ENCODE data around the gene CCDC63.

CCDC63 gene

GRCh38 chr12:110933326-110933974 is 86.7 kb downstream of the CCDC63 start:
- TF ChIP-seq, protein P1, sequence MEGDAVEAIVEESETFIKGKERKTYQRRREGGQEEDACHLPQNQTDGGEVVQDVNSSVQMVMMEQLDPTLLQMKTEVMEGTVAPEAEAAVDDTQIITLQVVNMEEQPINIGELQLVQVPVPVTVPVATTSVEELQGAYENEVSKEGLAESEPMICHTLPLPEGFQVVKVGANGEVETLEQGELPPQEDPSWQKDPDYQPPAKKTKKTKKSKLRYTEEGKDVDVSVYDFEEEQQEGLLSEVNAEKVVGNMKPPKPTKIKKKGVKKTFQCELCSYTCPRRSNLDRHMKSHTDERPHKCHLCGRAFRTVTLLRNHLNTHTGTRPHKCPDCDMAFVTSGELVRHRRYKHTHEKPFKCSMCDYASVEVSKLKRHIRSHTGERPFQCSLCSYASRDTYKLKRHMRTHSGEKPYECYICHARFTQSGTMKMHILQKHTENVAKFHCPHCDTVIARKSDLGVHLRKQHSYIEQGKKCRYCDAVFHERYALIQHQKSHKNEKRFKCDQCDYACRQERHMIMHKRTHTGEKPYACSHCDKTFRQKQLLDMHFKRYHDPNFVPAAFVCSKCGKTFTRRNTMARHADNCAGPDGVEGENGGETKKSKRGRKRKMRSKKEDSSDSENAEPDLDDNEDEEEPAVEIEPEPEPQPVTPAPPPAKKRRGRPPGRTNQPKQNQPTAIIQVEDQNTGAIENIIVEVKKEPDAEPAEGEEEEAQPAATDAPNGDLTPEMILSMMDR (IDR thresholded peaks at IDR 0.05; ENCODE audit: low read depth, low read length, missing control alignments), result no peak
- no peak overlapping the region for H3K4me3 ChIP-seq (ENCODE audit: low read depth, low read length)
- DNase-seq (ENCODE audit: low read depth), result no peak
- in situ Hi-C loops (cut with HindIII; ENCODE audit: low sequenced_read_pairs), result no loop called here

- H3K4me3 ChIP-seq (ENCODE audit: low read depth, low read length), result no peak overlapping the region
- TF ChIP-seq, protein P1 (IDR thresholded peaks at IDR 0.05; ENCODE audit: low read depth, low read length, missing control alignments), result no peak
- in situ Hi-C loops (cut with HindIII; ENCODE audit: low sequenced_read_pairs), result no loop called here
- DNase-seq (ENCODE audit: low read depth), result peak; percentile 35
Measured at GRCh38 chr12:110934093-110934852, 87.5 kb downstream of the CCDC63 start.

DNA sequence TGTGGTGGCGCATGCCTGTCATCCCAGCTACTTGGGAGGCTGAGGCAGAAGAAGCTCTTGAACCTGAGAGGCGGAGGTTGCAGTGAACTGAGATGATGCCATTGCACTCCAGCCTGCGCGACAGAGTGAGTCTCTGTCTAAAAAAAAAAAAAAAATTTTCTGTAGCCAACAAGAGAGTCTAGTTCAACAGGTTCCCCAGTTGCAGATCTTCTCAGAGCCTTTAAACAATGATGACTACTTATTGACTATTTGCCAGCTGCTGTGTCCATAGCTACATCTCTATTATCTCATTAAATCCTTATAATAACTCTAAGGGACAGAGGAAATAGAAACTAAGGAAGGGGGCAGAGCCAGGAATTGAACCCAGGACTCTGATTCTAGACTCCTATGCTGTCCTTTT is 88.8 kb downstream of the CCDC63 start:
- in situ Hi-C loops (cut with HindIII; ENCODE audit: low sequenced_read_pairs), result no loop called here
- no peak overlapping the region for H3K4me3 ChIP-seq (ENCODE audit: low read depth, low read length)
- no peak for DNase-seq (ENCODE audit: low read depth)
- TF ChIP-seq, protein P1 (IDR thresholded peaks at IDR 0.05; ENCODE audit: low read depth, low read length, missing control alignments), result no peak

DNA sequence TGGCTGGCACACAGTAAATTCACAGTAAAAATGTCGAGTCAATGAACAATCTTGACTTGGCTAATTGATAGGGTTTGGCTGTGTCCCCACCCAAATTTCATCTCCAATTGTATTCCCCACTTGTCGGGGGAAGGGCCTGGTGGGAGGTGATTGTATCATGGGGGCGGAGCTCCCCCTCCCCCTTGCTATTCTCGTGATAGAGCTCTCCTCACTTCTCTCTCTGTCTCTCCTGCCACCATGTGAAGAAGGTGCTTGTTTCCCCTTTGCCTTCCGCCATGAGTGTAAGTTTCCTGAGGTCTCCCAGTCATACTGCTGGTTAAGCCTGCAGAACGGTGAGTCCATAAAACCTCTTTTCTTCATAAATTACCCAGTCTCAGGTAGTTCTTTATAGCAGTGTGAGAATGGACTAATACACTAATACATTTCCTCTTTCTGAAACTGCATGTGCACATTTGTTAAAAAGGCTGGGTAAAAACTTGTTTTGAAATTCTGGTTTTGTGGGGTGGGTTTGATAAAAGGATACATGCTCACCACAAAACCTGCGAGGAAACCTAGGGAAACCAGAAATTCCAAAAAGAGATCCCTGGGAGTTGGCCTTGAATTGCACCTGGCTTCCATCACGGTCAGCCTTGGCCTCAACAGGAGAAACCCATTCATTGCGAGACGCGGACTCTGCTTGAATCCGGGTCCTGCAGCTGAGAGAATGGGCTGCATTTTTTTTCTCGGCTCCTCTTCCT is 89.7 kb downstream of the CCDC63 start:
- no peak for DNase-seq (ENCODE audit: low read depth)
- in situ Hi-C loops (cut with HindIII; ENCODE audit: low sequenced_read_pairs), result no loop called here
- TF ChIP-seq, protein P1 (IDR thresholded peaks at IDR 0.05; ENCODE audit: low read depth, low read length, missing control alignments), result no peak
- no peak overlapping the region for H3K4me3 ChIP-seq (ENCODE audit: low read depth, low read length)

DNA sequence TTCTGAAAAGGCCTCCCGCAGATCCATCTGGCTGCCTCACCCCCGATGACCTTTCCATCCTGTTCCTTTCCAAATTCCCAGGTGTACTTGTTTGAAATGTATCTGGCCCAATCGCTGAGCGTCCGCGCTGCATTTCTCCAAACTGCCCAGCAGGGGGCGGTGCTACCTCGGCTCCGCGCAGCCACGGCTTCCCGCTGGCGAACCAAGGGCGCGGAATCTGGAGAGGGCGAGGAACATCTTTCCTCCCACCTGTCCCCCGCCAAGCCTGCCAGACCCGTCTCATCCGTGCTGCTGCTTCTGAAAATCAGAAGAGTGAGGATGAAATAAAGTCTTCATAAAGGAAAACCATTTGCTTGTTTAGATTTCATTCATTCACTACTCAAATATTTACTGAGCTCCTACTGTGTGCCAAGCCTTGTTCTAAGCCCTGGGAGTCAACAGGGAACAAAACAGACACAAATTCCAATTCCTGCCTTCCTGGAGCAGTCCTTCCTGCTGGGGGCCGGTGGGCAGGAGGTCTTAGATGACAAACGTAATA is 90.4 kb downstream of the CCDC63 start:
- no peak for DNase-seq (ENCODE audit: low read depth)
- in situ Hi-C loops (cut with HindIII; ENCODE audit: low sequenced_read_pairs), result no loop called here
- H3K4me3 ChIP-seq (ENCODE audit: low read depth, low read length), result no peak overlapping the region
- TF ChIP-seq, protein P1 (IDR thresholded peaks at IDR 0.05; ENCODE audit: low read depth, low read length, missing control alignments), result peak; percentile 87

DNA sequence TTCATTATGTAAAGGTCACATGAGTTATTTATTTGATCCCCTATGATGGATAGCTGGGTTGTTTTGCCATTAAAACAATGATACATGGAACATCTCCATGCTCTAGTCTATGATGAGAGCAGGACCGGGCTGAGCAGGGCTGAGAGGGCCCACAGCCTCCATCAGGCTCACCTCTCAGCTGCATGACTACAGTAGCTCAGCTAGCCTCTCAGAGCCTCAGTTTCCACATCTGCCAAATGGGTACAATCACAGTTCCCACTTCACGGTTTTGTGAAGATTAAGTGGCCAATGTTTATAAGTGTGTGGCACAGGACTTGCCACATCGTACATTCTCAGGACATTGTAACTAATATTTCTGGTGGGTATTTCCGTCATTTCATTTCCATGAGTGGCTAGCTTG is 93.5 kb downstream of the CCDC63 start:
- in situ Hi-C loops (cut with HindIII; ENCODE audit: low sequenced_read_pairs), result no loop called here
- TF ChIP-seq, protein P1 (IDR thresholded peaks at IDR 0.05; ENCODE audit: low read depth, low read length, missing control alignments), result no peak

More for the DNA sequence above, 93.5 kb downstream of the CCDC63 start:
- H3K4me3 ChIP-seq (ENCODE audit: low read depth, low read length), result no peak overlapping the region
- no peak for DNase-seq (ENCODE audit: low read depth)
